Fibroblast of lung (primary cell): ENCODE measurements around the gene CMC1. TPM values are rescaled to one million over a fixed set of nuclear protein-coding genes. Genes with fewer than 3 reads are reported as not detected.

Source experiments
- DNase-seq, 2 donors: peaks; one replicate each; pipeline versions ENCODE4 v3.0.0 to v3.0.0-alpha.2; 2010; ENCODE audit warnings: low read depth in 2 of 2
- H2AFZ ChIP-seq: 2 replicates; pipeline ENCODE4 v1.5.1; 2012; ENCODE audit warnings: low read length, control low read depth, inconsistent platforms
- H3K27ac ChIP-seq: 2 replicates; pipeline ENCODE4 v1.5.1; 2011; ENCODE audit warnings: low read length, control low read depth; ENCODE audit not compliant: insufficient read depth
- H3K27me3 ChIP-seq: 2 replicates; pipeline ENCODE4 v1.5.1; 2011; ENCODE audit warnings: mild to moderate bottlenecking, low read length; ENCODE audit not compliant: control insufficient read depth, insufficient read depth
- H3K36me3 ChIP-seq: 2 replicates; pipeline ENCODE4 v1.5.1; 2011; ENCODE audit warnings: low read length; ENCODE audit not compliant: control insufficient read depth, insufficient read depth
- H3K4me1 ChIP-seq: 2 replicates; pipeline ENCODE4 v1.5.1; 2011; ENCODE audit warnings: low read length; ENCODE audit not compliant: control insufficient read depth, insufficient read depth; ENCODE audit errors: extremely low read depth
- H3K4me2 ChIP-seq: 2 replicates; pipeline ENCODE4 v1.5.1; 2011; ENCODE audit warnings: low read length, control low read depth; ENCODE audit not compliant: insufficient read depth; ENCODE audit errors: extremely low read depth
- H3K4me3 ChIP-seq, 4 experiments: fragments of 200-600 bp in 1 of 4; sonication (generic) in 1 of 4; replicated peaks in 1 of 4; 2 replicates each; pipeline ENCODE4 v1.5.1; 2011 to 2016; ENCODE audit warnings: low read length in 4 of 4, low read depth in 3 of 4, mild to moderate bottlenecking in 3 of 4, control low read depth in 2 of 4, inconsistent platforms in 1 of 4, mixed read lengths in 1 of 4; ENCODE audit not compliant: insufficient read depth in 1 of 4; ENCODE audit errors: control extremely low read depth in 1 of 4
- H3K79me2 ChIP-seq: 2 replicates; pipeline ENCODE4 v1.5.1; 2012; ENCODE audit warnings: mild to moderate bottlenecking, low read length, inconsistent platforms; ENCODE audit not compliant: control insufficient read depth, insufficient read depth
- H3K9ac ChIP-seq: 2 replicates; pipeline ENCODE4 v1.5.1; 2011; ENCODE audit warnings: mild to moderate bottlenecking, low read length, control low read depth; ENCODE audit not compliant: insufficient read depth
- H3K9me3 ChIP-seq: 2 replicates; pipeline ENCODE4 v1.5.1; 2012; ENCODE audit warnings: low read depth, low read length; ENCODE audit not compliant: control insufficient read depth, insufficient read depth
- H4K20me1 ChIP-seq: 2 replicates; pipeline ENCODE4 v1.5.1; 2011; ENCODE audit warnings: low read length; ENCODE audit not compliant: control insufficient read depth, insufficient read depth; ENCODE audit errors: extremely low read depth
- EZH2 ChIP-seq: IDR thresholded peaks from 2 replicates; pipeline ENCODE4 v1.5.1; 2012; ENCODE audit warnings: low read length, control low read depth, mild to moderate bottlenecking; ENCODE audit errors: missing control alignments
- polyA plus RNA-seq, 2 donors: library from polyadenylated mRNA; depleted of rRNA in 1 of 2; stranded (reverse) in 1 of 2; unstranded in 1 of 2; fragments of >200 nt; gene quantifications; 2 replicates each; pipeline ENCODE4 v1.2.1, GENCODE V29; 2011 to 2012; ENCODE audit warnings: missing spikeins in 1 of 2
- total RNA-seq: library from RNA; depleted of rRNA; stranded (reverse); fragments of >200 nt; gene quantifications from 2 replicates; pipeline ENCODE4 v1.2.1, GENCODE V29; 2014
- TF ChIP-seq, protein P1 (sequence below), 2 donors: IDR thresholded peaks in 1 of 2; conservative IDR thresholded peaks in 1 of 2; 1 replicate in 1 of 2; 2 replicates in 1 of 2; pipeline ENCODE4 v1.5.1; 2011 to 2012; ENCODE audit warnings: low read length in 2 of 2, control low read depth in 1 of 2, inconsistent platforms in 1 of 2, low read depth in 1 of 2, mild to moderate bottlenecking in 1 of 2

Gene CMC1
- total and polyA plus RNA-seq, 2 donors (not counting 1 experiment from before 2014, with no cell fraction given): 5.6 to 26.7 TPM

DNA sequence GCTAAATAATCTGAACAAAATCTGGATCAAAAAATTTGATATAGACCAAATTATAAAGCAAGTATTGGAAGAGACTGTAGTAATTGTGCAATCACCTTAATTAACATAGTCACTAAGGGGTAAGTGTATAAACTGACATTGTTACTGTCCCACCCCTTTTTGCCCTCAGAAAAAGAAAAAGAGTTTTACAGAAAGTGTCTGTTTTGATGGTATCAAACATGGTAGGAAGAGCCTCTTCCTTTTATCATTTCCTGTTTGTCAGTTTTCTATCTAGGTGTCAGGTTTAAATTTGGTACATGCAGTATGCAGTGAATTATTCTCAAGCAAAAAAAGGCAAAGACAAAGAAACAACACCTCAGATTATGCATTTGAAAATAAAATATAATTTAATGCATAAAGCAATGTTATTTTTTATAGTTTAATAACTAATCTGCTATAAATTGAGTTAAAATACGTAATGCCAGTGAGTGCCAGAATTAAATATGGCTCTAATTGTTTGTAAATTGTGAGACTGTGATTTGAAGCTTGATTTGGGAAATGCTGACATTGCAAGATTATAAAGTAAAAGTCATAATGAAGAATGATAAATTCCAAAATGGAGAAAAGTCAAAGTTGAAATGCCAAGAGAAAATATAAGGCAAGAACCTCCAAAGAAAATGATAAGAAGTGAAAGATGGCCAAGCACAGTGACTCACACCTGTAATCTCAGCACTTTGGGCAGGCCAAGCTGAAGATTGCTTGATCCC is 30.3 kb upstream of the CMC1 start:
- Histone ChIP-seq H3K9me3 (no peaks in the 10 kb centered on the region), H3K4me3 (no peak overlapping the region), H3K9ac (no peak overlapping the region), H3K27me3 (no peaks in the 10 kb centered on the region), H3K4me1 (no peaks in the 10 kb centered on the region), H3K27ac (no peak overlapping the region), H3K79me2 (no peaks in the 10 kb centered on the region), H3K36me3 (no peaks in the 10 kb centered on the region), H3K4me2 (no peak overlapping the region), H4K20me1 (no peaks in the 10 kb centered on the region), H2AFZ (no peak overlapping the region)
- TF ChIP-seq, protein P1, sequence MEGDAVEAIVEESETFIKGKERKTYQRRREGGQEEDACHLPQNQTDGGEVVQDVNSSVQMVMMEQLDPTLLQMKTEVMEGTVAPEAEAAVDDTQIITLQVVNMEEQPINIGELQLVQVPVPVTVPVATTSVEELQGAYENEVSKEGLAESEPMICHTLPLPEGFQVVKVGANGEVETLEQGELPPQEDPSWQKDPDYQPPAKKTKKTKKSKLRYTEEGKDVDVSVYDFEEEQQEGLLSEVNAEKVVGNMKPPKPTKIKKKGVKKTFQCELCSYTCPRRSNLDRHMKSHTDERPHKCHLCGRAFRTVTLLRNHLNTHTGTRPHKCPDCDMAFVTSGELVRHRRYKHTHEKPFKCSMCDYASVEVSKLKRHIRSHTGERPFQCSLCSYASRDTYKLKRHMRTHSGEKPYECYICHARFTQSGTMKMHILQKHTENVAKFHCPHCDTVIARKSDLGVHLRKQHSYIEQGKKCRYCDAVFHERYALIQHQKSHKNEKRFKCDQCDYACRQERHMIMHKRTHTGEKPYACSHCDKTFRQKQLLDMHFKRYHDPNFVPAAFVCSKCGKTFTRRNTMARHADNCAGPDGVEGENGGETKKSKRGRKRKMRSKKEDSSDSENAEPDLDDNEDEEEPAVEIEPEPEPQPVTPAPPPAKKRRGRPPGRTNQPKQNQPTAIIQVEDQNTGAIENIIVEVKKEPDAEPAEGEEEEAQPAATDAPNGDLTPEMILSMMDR (conservative IDR thresholded peaks at IDR 0.05 in 1 of 2, IDR thresholded peaks at IDR 0.05 in 1 of 2; ENCODE audit: low read depth in 1 of 2, low read length in 2 of 2): no peak
- TF ChIP-seq EZH2: no peak
- DNase-seq: no peak

DNA sequence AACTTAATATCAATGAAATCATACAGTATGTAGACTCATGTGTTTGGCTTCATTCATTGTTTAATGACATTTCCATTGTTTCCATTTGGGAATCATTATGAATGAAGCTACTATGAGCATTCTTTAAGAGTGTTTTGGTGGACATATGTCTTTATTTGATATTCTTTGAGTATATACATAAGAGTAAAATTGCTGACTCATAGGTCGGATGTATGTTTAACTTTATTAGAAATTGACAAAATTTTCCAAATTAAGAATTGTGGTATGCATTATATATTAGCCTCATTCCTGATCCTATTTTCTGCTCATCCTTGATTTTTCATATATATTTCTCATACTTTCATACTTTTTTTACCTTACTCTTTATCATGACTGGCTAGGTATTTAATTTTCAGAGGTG is 28.7 kb upstream of the CMC1 start:
- no peaks in the 10 kb centered on the region for H3K36me3 ChIP-seq
- no peak overlapping the region for H2AFZ ChIP-seq
- no peak for DNase-seq
- H3K4me2 ChIP-seq: no peak overlapping the region
- H3K9ac ChIP-seq: no peak overlapping the region
- H3K4me3 ChIP-seq: no peak overlapping the region
- no peaks in the 10 kb centered on the region for H4K20me1 ChIP-seq
- H3K9me3 ChIP-seq: no peaks in the 10 kb centered on the region
- no peaks in the 10 kb centered on the region for H3K27me3 ChIP-seq
- H3K4me1 ChIP-seq: no peaks in the 10 kb centered on the region
- TF ChIP-seq, protein P1 (conservative IDR thresholded peaks at IDR 0.05 in 1 of 2, IDR thresholded peaks at IDR 0.05 in 1 of 2; ENCODE audit: low read depth in 1 of 2, low read length in 2 of 2): no peak
- no peak for TF ChIP-seq EZH2
- H3K27ac ChIP-seq: no peak overlapping the region
- H3K79me2 ChIP-seq: no peaks in the 10 kb centered on the region

DNA sequence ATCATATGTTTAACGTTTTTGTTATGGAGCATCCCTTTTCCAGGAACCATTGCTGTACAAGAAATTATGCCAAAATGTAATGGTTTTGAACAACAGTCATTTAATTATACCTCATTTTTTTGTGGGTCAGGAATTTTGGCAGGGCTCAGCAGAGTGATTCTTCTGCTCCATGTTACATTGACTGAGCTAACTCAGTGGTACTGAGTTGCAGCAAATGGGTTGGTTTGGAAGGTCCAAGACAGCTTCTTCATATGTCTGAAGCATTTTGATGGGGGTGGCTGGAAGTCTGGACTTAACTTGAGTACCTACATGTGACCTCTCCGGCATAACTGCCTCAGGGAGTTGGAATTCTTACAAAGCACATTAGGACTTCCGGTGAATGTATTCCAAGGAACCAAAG is 26.0 kb upstream of the CMC1 start:
- H3K79me2 ChIP-seq: no peaks in the 10 kb centered on the region
- no peaks in the 10 kb centered on the region for H3K4me1 ChIP-seq
- H3K9ac ChIP-seq: no peak overlapping the region
- DNase-seq: no peak
- no peaks in the 10 kb centered on the region for H3K9me3 ChIP-seq
- no peak overlapping the region for H3K27ac ChIP-seq
- H4K20me1 ChIP-seq: no peaks in the 10 kb centered on the region
- no peak overlapping the region for H3K4me2 ChIP-seq
- no peaks in the 10 kb centered on the region for H3K36me3 ChIP-seq
- no peak overlapping the region for H2AFZ ChIP-seq
- H3K4me3 ChIP-seq: no peak overlapping the region
- no peaks in the 10 kb centered on the region for H3K27me3 ChIP-seq
- no peak for TF ChIP-seq EZH2
- TF ChIP-seq, protein P1 (conservative IDR thresholded peaks at IDR 0.05 in 1 of 2, IDR thresholded peaks at IDR 0.05 in 1 of 2; ENCODE audit: low read depth in 1 of 2, low read length in 2 of 2): no peak
